CD4-positive, alpha-beta T cell treated with Interleukin-15 for 4 hours (primary cell): Measurements from ENCODE around the gene CCL7.

Experiments
- DNase-seq: peaks from one replicate; pipeline ENCODE4 v3.0.0-alpha.2; 2020; ENCODE audit warnings: low spot score

Gene CCL7

DNA sequence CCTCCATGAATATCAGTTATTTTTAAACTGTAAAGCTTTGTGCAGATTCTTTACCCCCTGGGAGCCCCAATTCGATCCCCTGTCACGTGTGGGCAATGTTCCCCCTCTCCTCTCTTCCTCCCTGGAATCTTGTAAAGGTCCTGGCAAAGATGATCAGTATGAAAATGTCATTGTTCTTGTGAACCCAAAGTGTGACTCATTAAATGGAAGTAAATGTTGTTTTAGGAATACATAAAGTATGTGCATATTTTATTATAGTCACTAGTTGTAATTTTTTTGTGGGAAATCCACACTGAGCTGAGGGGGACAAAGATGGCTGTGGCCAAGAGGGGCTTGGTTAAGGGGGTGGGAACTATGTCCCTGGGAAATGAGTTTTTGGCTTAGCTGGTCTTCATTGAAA lies 17.9 kb downstream of the CCL7 start:
- DNase-seq: no peak

DNA sequence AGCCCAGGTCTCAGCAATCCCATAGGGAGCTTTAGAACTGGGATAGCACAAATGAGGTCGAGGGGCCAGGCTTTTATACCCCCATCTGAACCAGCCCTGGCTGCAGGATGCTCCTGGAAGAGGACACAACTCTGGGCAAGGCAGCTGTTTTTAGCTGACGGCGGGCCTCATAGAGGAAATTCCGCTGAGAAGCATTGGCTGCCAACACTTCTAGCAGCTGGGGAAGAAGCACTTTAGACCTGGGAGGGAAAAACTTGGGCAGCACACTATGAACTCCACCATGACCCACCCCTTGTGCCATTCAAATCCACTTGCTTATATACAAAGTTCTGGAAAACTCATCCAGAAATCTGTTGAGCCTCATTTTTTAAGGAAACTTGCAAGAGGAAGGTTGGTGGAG lies 20.6 kb downstream of the CCL7 start:
- DNase-seq: no peak

GRCh38 chr17:34291721-34292348 lies 21.8 kb downstream of the CCL7 start:
- no peak for DNase-seq

DNA sequence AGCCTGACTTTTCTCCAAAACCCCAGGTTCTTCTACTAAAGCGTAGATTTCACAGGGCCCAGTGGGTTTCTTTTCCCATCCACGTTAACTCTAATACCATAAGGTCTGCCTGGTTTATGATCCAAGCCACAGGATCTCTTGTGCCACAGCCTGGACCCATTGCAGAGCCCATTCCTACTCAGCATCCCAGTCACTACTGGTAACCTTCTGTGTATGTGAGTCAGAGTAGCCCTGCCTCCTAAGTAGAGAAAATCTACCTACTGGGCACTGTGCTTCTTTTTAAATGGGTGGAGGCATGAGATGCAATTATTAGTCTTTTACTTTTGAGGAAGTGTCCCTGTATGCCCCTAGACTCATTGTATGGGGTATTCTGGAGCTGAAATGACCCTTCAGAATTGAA lies 29.0 kb downstream of the CCL7 start:
- no peak for DNase-seq

DNA sequence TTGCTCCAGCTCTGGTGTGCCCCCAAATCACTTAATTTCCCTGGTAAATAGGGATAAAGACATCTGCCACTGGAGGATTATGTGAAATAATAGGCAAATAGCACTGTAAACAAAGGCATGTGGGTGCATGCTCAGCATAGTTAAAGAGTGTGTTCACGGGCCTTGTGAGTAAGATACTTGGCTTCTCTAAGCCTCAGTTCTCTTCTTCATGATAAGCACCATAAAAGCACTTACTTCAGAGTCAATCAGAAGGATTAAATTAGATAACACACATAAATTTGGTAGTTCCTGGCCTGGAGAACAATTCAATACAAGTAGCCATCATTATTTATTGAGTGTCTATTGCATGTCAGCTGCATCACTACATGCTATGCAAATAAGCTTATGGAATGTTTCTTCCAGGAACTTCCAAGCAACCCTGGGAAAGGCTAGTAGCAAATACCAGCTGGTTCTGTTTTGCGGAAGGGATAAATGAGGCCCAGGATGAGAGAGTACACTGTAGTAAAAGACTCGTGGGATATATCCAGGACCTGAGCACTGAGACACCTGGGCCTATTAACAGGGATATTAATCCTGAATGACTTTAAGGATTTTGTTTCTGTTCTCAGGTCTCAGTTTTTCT lies 30.0 kb downstream of the CCL7 start:
- no peak for DNase-seq

DNA sequence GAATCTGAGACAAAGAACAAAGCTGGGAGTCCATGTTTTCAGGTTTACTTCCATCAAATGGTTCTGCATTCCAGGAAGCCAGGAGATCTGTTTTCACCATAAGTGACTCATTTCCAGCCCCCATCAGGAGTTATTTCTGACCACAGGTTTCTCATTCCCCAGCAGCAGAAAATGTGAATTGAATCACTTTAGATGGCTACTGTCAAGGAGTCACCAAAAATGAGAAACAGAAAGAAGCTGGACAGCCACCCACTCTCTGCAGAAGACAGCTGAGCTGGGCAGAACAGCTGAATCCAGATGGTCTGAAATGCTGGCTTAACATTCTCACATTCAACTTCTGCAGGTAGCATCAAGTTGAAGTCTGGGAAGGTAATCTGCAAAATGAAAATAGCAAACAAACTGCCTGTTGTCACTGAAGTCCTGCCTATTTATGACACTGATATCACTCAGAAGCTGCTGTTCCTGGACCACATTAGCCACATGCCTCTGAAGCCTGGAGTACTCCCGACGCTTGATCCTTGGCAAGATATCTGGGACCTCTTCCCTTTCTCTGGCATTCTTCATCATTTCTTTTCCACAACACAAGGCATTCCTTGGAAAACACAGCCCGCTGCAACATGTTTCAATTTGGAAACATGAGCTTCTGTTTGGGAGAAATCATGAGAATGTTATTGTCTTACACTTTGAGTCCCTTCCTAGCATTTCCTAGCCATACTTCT lies 30.8 kb downstream of the CCL7 start:
- DNase-seq: no peak

GRCh38 chr17:34301986-34302385 lies 32.0 kb downstream of the CCL7 start:
- DNase-seq: no peak

DNA sequence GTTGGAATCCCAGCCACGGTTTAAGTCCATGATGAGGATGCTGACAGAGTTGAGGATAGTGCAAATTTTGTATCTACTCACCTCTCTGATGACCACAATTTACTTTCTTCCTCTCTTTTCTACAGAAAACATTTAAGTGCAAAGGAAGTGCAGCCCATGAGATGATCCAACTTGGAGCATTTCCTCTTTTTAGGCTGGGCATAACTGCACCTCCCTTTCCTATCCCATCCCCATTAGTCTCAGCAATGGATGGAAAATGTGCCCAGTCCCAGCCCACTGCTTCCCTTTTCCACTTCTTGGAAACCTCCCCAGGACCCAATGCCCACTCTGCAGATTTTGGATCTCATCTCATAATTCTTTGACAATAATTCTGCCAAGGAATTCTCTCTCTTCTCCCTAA lies 32.6 kb downstream of the CCL7 start:
- DNase-seq: no peak

- DNase-seq: no peak
Measured at GRCh38 chr17:34303606-34304005, 33.6 kb downstream of the CCL7 start.

- no peak for DNase-seq
Measured at GRCh38 chr17:34305061-34305460, 35.0 kb downstream of the CCL7 start.

DNA sequence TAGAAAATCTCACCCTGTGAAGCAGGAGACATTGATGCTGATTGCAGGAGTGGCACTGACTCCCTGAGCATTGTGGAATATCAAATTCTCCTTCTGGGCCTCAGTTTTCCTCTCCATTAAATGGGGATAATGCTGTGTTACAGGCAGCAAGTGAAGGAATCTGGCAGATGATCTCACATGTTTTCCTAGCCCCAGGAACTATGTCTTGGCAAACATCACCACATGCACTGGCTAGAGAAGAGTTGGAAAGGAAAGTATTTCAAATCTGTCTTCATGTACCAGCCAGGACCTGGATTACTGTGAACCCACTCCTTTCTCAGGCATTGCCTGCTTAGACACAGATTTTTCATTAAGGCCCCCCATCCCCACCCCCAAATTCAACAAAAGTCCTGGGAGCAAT lies 35.6 kb downstream of the CCL7 start:
- no peak for DNase-seq

DNA sequence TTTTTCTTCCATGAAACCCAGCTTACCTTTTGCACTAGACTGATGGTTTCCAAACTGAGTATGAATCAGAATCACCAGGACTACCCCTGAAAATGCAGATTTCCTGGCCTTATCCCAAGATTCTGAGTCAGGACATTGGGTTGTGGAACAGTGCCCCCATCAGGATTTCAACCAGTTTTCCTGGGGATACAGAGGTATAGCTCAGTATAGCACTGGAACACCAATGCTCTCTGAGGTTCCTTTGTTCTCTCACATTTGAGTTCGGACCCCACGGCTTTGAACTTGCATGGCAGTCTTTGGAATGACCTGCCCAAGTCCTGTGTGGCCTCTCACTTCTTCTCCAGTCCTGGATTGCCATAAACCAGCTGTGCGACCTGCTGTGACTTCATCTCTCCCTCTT lies 36.4 kb downstream of the CCL7 start:
- no peak for DNase-seq

DNA sequence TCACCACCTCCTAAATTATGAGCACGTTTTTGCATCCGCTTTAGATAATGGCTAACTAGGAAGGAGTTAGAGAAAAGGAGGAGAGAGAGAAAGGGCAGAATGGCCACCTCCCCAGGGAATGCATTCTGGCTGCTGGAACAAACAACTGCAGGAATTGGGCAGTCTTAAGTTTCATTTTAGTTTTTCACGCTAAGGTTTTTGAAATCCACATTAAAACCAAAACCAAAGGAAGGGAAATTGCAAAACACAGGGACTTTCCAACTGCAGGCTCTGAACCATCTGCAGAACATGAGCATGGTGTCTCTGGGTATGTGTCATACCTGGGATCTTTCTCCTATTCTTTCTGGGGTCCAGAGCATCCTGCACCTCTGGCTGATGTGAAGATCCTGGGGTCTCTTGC lies 37.1 kb downstream of the CCL7 start:
- DNase-seq: no peak

DNA sequence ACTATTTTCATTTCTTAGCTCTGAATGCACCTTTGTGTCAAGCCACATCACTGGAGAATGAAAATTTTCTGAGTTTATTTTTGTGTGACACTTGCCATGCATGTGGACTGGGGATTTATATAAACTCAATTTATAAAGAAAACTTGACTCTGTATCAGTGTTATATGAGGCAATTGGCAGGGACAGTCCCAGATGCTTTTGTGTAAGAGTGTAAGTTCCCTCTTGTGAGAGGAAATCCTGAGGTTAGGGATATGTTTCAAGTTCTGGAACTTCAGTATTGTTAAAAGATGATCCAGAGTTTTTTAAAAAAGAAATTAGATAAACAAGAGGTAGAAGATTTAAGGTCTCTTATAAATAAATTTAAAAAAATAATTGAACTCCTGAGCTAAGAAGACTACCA lies 38.4 kb downstream of the CCL7 start:
- DNase-seq: no peak

DNA sequence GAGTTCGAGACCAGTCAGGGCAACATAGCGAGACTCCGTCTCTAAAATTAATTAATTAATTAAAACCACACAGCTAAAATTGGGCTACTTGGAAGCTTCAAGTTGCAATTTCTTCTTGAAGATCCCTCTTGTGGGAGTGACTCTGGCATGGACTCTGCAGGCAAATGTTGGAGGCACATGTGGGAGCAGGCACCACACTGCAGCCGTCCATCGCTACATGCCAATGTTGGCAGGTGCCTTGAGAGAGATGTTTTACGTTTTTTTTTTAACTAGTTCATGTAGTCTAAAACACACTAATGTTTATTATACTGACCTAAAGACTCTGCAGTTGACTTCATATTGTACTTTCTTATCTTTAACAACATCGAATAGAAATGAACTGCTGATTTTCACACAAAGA lies 41.3 kb downstream of the CCL7 start:
- no peak for DNase-seq

- DNase-seq: no peak
Measured at GRCh38 chr17:34312080-34312479, 42.1 kb downstream of the CCL7 start.

DNA sequence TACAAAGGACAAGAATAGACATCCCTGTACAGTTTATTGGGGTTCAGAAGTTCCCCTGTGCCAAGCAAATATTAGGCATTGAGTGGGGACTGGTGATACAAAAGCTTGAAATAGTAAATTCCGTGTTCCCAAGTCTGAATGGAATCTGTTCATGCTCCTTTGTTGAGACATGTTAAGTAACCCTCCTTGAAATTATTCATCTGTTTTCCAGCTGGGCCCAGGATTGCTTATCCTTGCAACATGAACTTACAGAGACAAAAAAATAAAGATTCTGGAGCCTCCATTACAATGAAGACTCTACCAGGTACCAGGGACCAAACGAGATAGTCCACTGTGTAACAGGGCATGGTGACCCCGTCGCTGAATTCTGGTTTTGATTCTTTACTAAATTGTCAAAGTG lies 43.1 kb downstream of the CCL7 start:
- DNase-seq: no peak

DNA sequence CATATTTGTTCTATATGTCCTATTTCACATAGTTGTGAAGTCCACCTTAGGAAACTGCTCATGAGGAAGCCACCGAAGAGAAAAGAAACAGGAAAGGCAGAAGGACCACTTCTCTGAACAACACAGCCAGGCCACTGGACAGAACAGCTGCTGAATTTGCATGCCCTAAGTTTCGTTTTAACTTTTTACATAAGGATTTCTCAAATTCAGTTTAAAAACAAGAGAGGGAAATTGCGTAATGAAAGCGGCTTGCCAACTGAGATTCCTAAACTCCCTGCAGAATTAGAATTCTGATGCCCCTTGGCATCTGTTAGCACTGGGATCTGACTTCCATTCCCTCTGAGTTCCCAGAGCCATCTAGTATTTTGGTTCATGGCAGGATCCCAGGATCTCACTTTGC lies 44.3 kb downstream of the CCL7 start:
- DNase-seq: no peak

DNA sequence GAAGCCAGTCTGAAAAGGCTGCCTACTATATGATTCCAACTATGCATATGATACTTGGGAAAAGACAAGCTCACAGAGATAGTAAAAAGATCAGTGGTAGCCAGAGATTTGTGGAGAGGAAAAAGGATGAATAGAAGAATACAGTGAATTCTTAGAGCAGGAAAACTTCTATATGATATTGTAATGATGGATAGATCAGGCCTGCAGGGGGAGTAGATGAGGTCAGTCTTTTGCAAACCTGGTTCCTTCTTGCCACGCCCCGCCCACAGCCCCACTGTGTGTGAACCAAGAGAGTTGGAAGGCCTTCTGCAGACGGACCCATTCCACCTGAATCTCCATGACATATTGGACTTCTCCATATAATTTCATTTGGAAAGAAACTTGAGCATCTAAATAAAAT lies 48.5 kb downstream of the CCL7 start:
- no peak for DNase-seq

- no peak for DNase-seq
Measured at GRCh38 chr17:34319039-34319483, 49.0 kb downstream of the CCL7 start, which contains the start of gene CCL8. CCL8 (plus strand) TSS chr17:34319435; CDS start chr17:34319502, 67 bp downstream.
